GM12878 (cell line): ENCODE data around the gene SGPP2. TPM values are rescaled to one million over a fixed set of nuclear protein-coding genes. Genes with fewer than 3 reads are reported as not detected.

Experiments used
- ATAC-seq: fragments of 200-7000 bp; cut with Tn5 transposase; 3 replicates; pipeline ENCODE4 v1.9.1; 2020; ENCODE audit warnings: mild to moderate bottlenecking, moderate library complexity
- BruUV-seq: library from RNA; stranded (reverse); fragments of 400-500 nt; replicated peaks from 2 replicates; lab custom pipeline; 2021; lab: Mats Ljungman, UMichigan
- CTCF ChIA-PET: fragments of 300-600 bp; sonication (Branson Sonifier 250); formaldehyde crosslinking; extraction: SDS; loops from one replicate; lab custom pipeline; 2021; ENCODE audit warnings: inconsistent platforms; lab: Yijun Ruan, JAX
- POLR2A ChIA-PET: fragments of 350-600 bp; formaldehyde crosslinking; extraction: SDS; loops from one replicate; lab custom pipeline; 2021; ENCODE audit warnings: inconsistent platforms; lab: Charles Lee
- RAD21 ChIA-PET: fragments of 300-600 bp; sonication (Branson Sonifier 250); formaldehyde crosslinking; loops from one replicate; lab custom pipeline; 2023; ENCODE audit warnings: antibody characterized with exemption; ENCODE audit not compliant: unreplicated experiment; lab: Charles Lee
- SMC1A ChIA-PET: fragments of 300-600 bp; sonication (Branson Sonifier 250); formaldehyde crosslinking; loops from one replicate; lab custom pipeline; 2023; ENCODE audit not compliant: unreplicated experiment, uncharacterized antibody; lab: Charles Lee
- DNase-seq: peaks from one replicate; pipeline ENCODE4 v3.0.0-alpha.2; 2011; ENCODE audit warnings: low read depth, low spot score
- FAIRE-seq: peaks from 3 replicates; lab custom pipeline; 2011; peaks lifted over from hg19 to GRCh38; lab: Jason Lieb, UNC
- H2AFZ ChIP-seq: 2 replicates; pipeline ENCODE4 v1.6.0; 2011; ENCODE audit warnings: low read depth, low read length, control low read depth; ENCODE audit not compliant: control insufficient read depth
- H3K27ac ChIP-seq: 2 replicates; pipeline ENCODE4 v1.5.1; 2011; ENCODE audit warnings: control low read depth; ENCODE audit not compliant: control insufficient read depth, insufficient read depth
- H3K27me3 ChIP-seq, 2 experiments: replicated peaks in 1 of 2; 2 replicates each; pipeline versions ENCODE4 v1.6.0 to v1.6.1; 2011; ENCODE audit warnings: low read length in 1 of 2; ENCODE audit not compliant: control insufficient read depth in 2 of 2, insufficient read depth in 2 of 2
- H3K36me3 ChIP-seq, 2 experiments: 2 replicates each; pipeline ENCODE4 v1.5.1; 2011; ENCODE audit warnings: low read length in 1 of 2; ENCODE audit not compliant: control insufficient read depth in 2 of 2, insufficient read depth in 2 of 2
- H3K4me1 ChIP-seq: 2 replicates; pipeline ENCODE4 v1.6.1; 2011; ENCODE audit warnings: mild to moderate bottlenecking, low read length, moderate library complexity, mixed read lengths; ENCODE audit not compliant: control insufficient read depth, insufficient read depth
- H3K4me2 ChIP-seq: 2 replicates; pipeline ENCODE4 v1.6.0; 2011; ENCODE audit warnings: control low read depth; ENCODE audit not compliant: control insufficient read depth, insufficient read depth
- H3K4me3 ChIP-seq: fragments of 200-600 bp; sonication (generic); 2 replicates; pipeline ENCODE4 v1.5.1; 2016
- H3K79me2 ChIP-seq: 2 replicates; pipeline ENCODE4 v1.6.0; 2011; ENCODE audit warnings: low read length; ENCODE audit not compliant: control insufficient read depth, insufficient read depth
- H3K9ac ChIP-seq: 2 replicates; pipeline ENCODE4 v1.8.0; 2011; ENCODE audit warnings: low read length, control low read depth, mixed read lengths; ENCODE audit not compliant: control insufficient read depth, insufficient read depth
- H3K9me3 ChIP-seq: replicated peaks from 3 replicates; pipeline ENCODE4 v1.5.1; 2011; ENCODE audit warnings: mild to moderate bottlenecking, low read length; ENCODE audit not compliant: control insufficient read depth, insufficient read depth
- H4K20me1 ChIP-seq: 2 replicates; pipeline ENCODE4 v1.6.0; 2011; ENCODE audit not compliant: control insufficient read depth, insufficient read depth
- ASH2L ChIP-seq: fragments of 300-600, 200-600 bp; sonication (generic); IDR thresholded peaks from 2 replicates; pipeline ENCODE4 v1.6.1; 2017; ENCODE audit warnings: low read depth, mild to moderate bottlenecking, borderline replicate concordance
- BCL3 ChIP-seq: IDR thresholded peaks from 2 replicates; pipeline ENCODE4 v1.6.1; 2011; ENCODE audit warnings: borderline replicate concordance, low read depth, mild to moderate bottlenecking, moderate library complexity, low read length; ENCODE audit not compliant: insufficient read depth, poor library complexity, severe bottlenecking
- KLF5 ChIP-seq: fragments of 450-650 bp; IDR thresholded peaks from 2 replicates; pipeline ENCODE4 v1.6.1; 2014; ENCODE audit warnings: mild to moderate bottlenecking; ENCODE audit not compliant: partially characterized antibody
- MTA2 ChIP-seq: fragments of 450-650 bp; IDR thresholded peaks from 2 replicates; pipeline ENCODE4 v1.6.1; 2016; ENCODE audit warnings: low read depth, mild to moderate bottlenecking, moderate library complexity
- MYB ChIP-seq: fragments of 150-350 bp; IDR thresholded peaks from 2 replicates; pipeline ENCODE4 v1.6.1; 2014; ENCODE audit warnings: mild to moderate bottlenecking, low read depth, low read length, borderline replicate concordance
- NKRF ChIP-seq: fragments of 450-650 bp; conservative IDR thresholded peaks from 2 replicates; pipeline ENCODE4 v1.6.1; 2017; ENCODE audit warnings: mild to moderate bottlenecking, moderate library complexity
- NR2C1 ChIP-seq: fragments of 450-650 bp; IDR thresholded peaks from 2 replicates; pipeline ENCODE4 v1.6.1; 2017; ENCODE audit warnings: antibody characterized with exemption, mild to moderate bottlenecking, moderate library complexity
- PKNOX1 ChIP-seq: fragments of 450-650 bp; IDR thresholded peaks from 2 replicates; pipeline ENCODE4 v1.6.1; 2016; ENCODE audit warnings: mild to moderate bottlenecking
- SMARCA5 ChIP-seq: fragments of 450-650 bp; IDR thresholded peaks from 2 replicates; pipeline ENCODE4 v1.6.1; 2017; ENCODE audit warnings: mild to moderate bottlenecking
- SUPT20H ChIP-seq: IDR thresholded peaks from 2 replicates; pipeline ENCODE4 v1.6.1; 2011; ENCODE audit warnings: low read depth, mild to moderate bottlenecking, low read length, moderate library complexity, borderline replicate concordance; ENCODE audit not compliant: control insufficient read depth
- USF1 ChIP-seq: IDR thresholded peaks from 2 replicates; pipeline ENCODE4 v1.6.1; 2011; ENCODE audit warnings: borderline replicate concordance, low read depth, mild to moderate bottlenecking, moderate library complexity, mixed read lengths, low read length; ENCODE audit not compliant: insufficient read depth; ENCODE audit errors: extremely low read length
- ZBTB11 ChIP-seq: fragments of 450-650 bp; formaldehyde crosslinking; IDR thresholded peaks from 2 replicates; pipeline ENCODE4 v1.5.0; 2022; ENCODE audit warnings: mild to moderate bottlenecking, missing genetic modification characterization
- WGBS: methylation state at CpG from one replicate; pipeline ENCODE4 v1.1.6; 2016; ENCODE audit warnings: low lambda C conversion rate; ENCODE audit not compliant: insufficient replicate concordance, insufficient coverage; ENCODE audit errors: missing lambda C conversion rate; 5-methylcytosine and 5-hydroxymethylcytosine counted together
- in situ Hi-C: fragments of 300-500 bp; cut with MboI; formaldehyde crosslinking; loops from 9 replicates; pipeline ENCODE4 v1.14.3; 2018; ENCODE audit warnings: mixed read lengths
- intact Hi-C: fragments of 100-400 bp; cut with micrococcal nuclease; formaldehyde crosslinking; loops from one replicate; pipeline ENCODE4 v1.14.2; 2022; ENCODE audit not compliant: unreplicated experiment
- polyA plus RNA-seq, 11 experiments: library from polyadenylated mRNA; depleted of rRNA in 4 of 11; unstranded in 6 of 11; stranded (reverse) in 5 of 11; fragments of >200 nt; fragmentation: Nextera tagmentation in 4 of 11; fragmentation: Illumina TruSeq in 1 of 11; extraction: Ambion mirVana in 4 of 11; extraction: Trizol in 1 of 11; gene quantifications; 1 replicate in 1 of 11; 2 replicates in 10 of 11; pipeline versions ENCODE4 v1.2.1 to v1.2.3, GENCODE V29; 2011 to 2016; ENCODE audit warnings: inconsistent platforms in 2 of 11, missing spikeins in 2 of 11, low read depth in 1 of 11
- total RNA-seq, 4 experiments: library from RNA; depleted of rRNA in 3 of 4; stranded (reverse); fragments of >200 nt in 3 of 4; fragmentation: Illumina TruSeq in 1 of 4; extraction: Trizol in 1 of 4; gene quantifications; 2 replicates each; pipeline versions ENCODE4 v1.2.1 to v1.2.3, GENCODE V29; 2013 to 2021

SGPP2 gene
- total and polyA plus RNA-seq, 10 of the 15 experiments (the other 5 are each of a cell fraction or from before 2014, with no cell fraction given) = 3.5 to 84.9 (median 13.1) TPM

- SMC1A ChIA-PET = interaction anchor here (1.0 to 2.1 kb wide), 3 partner anchors 9 to 17 kb away, joined by 3 to 5 read pairs (median 3); no protein-coding TSS in a partner anchor
- no peaks in the 10 kb centered on the region for H4K20me1 ChIP-seq
- 100% methylated on average over 1 of the region's 1 CpG for WGBS
- no TSS peak for BruUV-seq
- intact Hi-C loops (no loop called here), in situ Hi-C loops (no loop called here)
- CTCF ChIA-PET = interaction anchor here (2.2 kb wide), 1 partner anchor 274 kb away, joined by 7 read pairs; no protein-coding TSS in a partner anchor
- TF ChIP-seq NKRF (no peak), BCL3 (no peak), ZBTB11 (CRISPR knock-in tag) (no peak), MYB (no peak), MTA2 (no peak), SMARCA5 (no peak), PKNOX1 (no peak), USF1 (no peak), ASH2L (no peak), NR2C1 (no peak), KLF5 (no peak), SUPT20H (no peak)
- H2AFZ ChIP-seq = no peak overlapping the region
- H3K4me2 ChIP-seq = no peak overlapping the region
- POLR2A ChIA-PET = no interaction called here
- RAD21 ChIA-PET = interaction anchor here (1.1 to 1.4 kb wide), 2 partner anchors 30 to 273 kb away, joined by 3 to 4 read pairs; no protein-coding TSS in a partner anchor
- DNase-seq (no peak), ATAC-seq (no peak), FAIRE-seq (no peak)
- H3K79me2 ChIP-seq = no peaks in the 10 kb centered on the region
- no peaks in the 10 kb centered on the region for H3K4me1 ChIP-seq
- H3K27me3 ChIP-seq = no peaks in the 10 kb centered on the region
- H3K9ac ChIP-seq = no peak overlapping the region
- no peak overlapping the region for H3K4me3 ChIP-seq
- H3K27ac ChIP-seq = no peak overlapping the region
- H3K36me3 ChIP-seq = peaks cover 0 to 14% of the 10 kb centered on the region in 2 experiments
- no peaks in the 10 kb centered on the region; the same call in 2 of the 3 replicates for H3K9me3 ChIP-seq
These were observed 167.3 kb downstream of the SGPP2 start for GRCh38 chr2:222591661-222592060.
